HG03439 (cell line): ENCODE measurements around the gene CYP4F2.
"Not testable (repeated sequence)": the region's sequence is repeated elsewhere in the genome, so short reads cannot be mapped to it uniquely, and the experiment has no call there.

Experiments used
- ATAC-seq: cut with Tn5 transposase; IDR thresholded peaks from one replicate; pipeline ENCODE4 v1.9.1; 2021; ENCODE audit warnings: mild to moderate bottlenecking, moderate library complexity; ENCODE audit not compliant: unreplicated experiment

Gene CYP4F2

DNA sequence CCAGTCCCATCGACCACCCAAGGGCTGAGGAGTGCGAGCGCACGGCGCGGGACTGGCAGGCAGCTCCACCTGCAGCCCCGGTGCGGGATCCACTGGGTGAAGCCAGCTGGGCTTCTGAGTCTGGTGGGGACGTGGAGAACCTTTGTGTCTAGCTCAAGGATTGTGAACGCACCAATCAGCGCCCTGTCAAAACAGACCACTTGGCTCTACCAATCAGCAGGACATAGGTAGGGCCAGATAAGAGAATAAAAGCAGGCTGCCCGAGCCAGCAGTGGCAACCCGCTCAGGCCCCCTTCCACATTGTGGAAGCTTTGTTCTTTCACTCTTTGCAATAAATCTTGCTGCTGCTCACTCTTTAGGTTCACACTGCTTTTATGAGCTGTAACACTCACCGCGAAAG is 2.2 kb upstream of the CYP4F2 start:
- not testable (repeated sequence) for ATAC-seq

- not testable (repeated sequence) for ATAC-seq
Observed at GRCh38 chr19:15899561-15899960, 1.7 kb upstream of the CYP4F2 start.

DNA sequence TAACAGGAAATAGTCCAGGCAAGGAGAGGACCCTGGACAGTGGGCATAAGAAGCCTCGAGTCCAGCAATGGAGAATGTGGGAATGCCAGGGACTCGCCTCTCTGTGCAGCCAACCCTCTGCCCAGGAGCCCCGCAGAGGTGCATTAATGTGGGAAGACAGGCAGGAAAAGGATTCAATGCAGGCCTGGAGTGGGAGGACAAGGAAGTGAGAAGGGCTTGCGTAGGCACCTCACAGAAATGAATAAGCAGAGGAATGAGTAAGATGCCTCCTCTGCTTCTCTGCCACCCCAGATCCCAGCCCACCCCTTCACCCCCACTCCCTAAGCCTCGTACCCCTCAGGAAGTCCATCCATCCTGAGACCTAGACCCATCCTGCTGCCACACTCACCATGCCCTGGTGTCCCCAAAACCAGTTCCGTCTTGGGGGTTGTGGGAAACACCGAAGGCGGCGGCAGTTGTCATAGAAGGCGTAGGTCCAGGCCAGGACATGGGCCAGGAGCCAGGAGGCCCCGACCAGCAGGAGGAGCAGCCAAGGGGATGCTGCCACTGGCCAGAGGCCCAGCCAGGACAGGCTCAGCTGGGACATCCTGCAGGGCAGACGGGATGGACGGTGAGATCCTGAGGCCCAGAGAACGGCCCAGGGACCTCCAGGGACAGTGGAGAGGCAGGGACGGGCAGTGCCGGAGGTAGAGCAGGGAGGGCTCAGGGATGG is 692 bp downstream of the CYP4F2 start:
- no peak for ATAC-seq

- ATAC-seq, result no peak
Observed at GRCh38 chr19:15895876-15896430, 1.9 kb downstream of the CYP4F2 start.

GRCh38 chr19:15894359-15894758 is 3.5 kb downstream of the CYP4F2 start:
- ATAC-seq, result no peak

DNA sequence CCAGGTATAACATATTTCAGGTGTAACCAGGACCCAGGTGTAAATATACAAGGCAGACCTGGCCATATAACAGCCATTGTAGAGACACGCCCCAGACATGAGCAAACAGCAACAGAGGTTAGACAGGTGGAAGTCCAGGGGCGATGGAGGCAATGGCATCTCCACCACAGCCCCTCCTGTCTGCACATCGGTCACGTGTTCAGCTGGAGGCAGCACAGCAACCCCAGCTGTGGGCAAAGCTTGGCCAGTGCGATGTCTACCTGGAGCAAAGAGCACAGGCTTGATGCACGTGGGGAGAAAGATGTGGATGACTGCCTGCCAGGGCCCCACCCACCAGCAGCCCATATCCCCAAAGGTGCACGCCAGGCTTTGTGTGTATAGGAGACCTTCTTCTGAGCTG is 4.4 kb downstream of the CYP4F2 start:
- ATAC-seq, result no peak

DNA sequence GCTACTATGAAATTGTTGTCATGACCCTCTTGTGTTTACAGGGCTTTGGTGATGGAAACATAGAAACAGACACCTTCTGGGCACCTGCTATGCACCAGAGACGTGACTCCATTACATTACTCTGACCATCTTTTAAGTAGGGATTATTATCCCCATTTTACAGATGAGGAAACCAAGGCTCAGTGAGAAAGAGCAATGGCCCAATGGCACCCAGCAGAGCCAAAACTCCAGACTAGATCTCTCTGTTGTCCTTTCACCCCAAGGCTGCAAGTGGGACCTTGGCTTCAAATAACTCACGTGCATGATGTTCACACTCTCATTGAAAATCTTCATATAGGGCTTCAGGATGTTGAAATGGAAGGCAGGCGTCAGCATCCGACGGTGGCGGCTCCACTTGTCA is 5.9 kb downstream of the CYP4F2 start:
- ATAC-seq, result no peak

GRCh38 chr19:15891434-15891833 is 6.4 kb downstream of the CYP4F2 start:
- no peak for ATAC-seq

GRCh38 chr19:15889339-15889738 is 8.5 kb downstream of the CYP4F2 start:
- not testable (repeated sequence) for ATAC-seq

DNA sequence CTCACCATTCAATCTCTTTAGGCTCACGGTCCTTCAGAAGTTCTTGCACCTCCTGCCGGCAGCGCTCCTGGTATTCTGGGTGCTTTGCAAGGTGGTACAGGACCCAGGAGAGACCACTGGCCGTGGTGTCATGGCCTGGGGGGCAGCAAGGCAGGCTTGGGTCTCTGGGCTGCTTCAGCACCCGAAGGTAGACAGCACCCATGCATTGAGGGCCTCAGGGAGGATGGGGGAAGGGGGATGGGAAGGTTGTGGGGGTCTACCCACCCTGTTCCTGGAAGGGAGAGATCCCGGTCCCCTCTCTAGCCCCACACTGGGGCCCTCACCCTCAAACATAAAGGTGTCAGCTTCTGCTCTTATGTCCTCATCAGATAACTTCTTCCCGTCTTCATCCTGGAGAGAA is 12.0 kb downstream of the CYP4F2 start:
- no peak for ATAC-seq

GRCh38 chr19:15885167-15885566 is 12.7 kb downstream of the CYP4F2 start:
- ATAC-seq, result no peak

GRCh38 chr19:15883329-15883728 is 14.5 kb downstream of the CYP4F2 start:
- not testable (repeated sequence) for ATAC-seq

DNA sequence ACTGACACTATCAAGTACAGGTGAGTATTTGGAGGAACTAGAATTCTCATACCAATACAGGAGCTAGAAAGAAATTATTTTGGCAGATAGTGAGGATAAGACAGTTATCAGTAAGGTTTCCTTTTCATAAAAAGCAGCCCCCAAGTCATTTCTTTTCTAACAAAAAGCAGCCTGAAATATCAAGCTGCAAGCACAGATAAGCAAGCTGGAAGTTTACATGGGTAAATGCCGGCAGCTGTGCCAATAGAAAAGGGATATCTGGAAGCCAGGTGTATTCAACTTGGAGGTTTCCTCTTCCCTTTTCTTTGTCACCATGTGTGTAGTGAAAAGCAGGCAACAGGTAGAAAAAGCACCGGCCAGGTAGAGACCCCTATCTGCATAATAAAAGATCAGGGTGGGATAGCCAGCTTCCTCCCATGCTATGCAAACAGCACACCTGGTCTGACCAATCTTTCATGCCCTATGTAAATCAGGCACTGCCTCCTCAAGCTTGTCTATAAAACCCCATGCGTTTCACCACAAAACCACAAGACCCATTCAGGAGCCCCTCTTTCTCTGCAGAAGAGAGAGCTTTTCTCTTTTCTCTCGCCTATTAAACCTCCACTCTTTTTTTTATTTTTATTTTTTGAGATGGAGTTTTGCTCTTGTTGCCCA is 22.9 kb downstream of the CYP4F2 start:
- ATAC-seq, result no peak

DNA sequence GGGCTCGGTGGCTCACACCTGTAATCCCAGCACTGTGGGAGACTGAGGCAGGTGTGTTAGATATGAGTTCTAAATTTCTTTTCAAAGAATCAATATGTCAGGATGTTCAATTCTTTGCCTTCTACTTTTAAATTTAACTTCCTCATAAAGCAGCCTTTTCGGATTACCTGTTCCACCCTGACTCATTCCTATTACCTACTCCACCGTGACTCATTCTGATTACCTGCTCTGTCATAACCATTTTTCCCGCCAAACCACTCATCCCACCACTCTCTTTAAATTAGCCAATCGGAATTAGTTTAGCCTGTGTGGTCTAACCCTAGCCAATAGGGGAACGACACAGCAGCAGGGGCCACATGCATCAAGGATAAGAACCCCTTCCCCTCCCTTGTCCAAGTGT is 24.1 kb downstream of the CYP4F2 start:
- not testable (repeated sequence) for ATAC-seq

- ATAC-seq, result no peak
Observed at GRCh38 chr19:15871570-15871969, 26.3 kb downstream of the CYP4F2 start.

- no peak for ATAC-seq
Observed at GRCh38 chr19:15869873-15870272, 28.0 kb downstream of the CYP4F2 start.

GRCh38 chr19:15869109-15869555 is 28.7 kb downstream of the CYP4F2 start:
- no peak for ATAC-seq

GRCh38 chr19:15866636-15867035 is 31.2 kb downstream of the CYP4F2 start:
- no peak for ATAC-seq

- ATAC-seq, result no peak
Observed at GRCh38 chr19:15864824-15865223, 33.0 kb downstream of the CYP4F2 start.

GRCh38 chr19:15863272-15863671 is 34.6 kb downstream of the CYP4F2 start:
- no peak for ATAC-seq

DNA sequence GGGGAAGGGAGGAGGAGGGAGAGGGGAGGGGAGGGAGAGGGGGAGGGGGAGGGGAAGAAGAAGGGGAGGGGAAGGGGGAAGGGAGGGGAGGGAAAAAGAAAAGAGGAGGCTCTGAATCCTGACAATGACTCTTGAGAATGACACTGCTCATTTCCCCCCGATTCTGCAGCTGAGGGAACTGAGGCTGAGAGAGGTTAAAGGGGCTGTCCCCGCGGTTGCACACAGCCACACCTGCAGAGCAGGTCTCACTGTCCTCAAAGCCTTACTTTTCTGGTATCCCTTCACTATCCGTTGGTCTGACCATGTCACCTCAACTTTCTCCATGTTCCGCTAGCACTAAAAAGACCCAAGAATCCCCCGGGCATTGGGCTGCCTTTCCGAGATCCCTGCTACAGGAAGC is 35.4 kb downstream of the CYP4F2 start:
- no peak for ATAC-seq

- ATAC-seq, result no peak
Observed at GRCh38 chr19:15860522-15860921, 37.4 kb downstream of the CYP4F2 start.
